NT2/D1 (cell line): ENCODE results near the gene TLR5.

Experiments used
- DNase-seq: peaks from one replicate; pipeline ENCODE4 v3.0.0-alpha.2; 2011; ENCODE audit warnings: low read depth, low spot score
- H3K27me3 ChIP-seq: 2 replicates; pipeline ENCODE4 v1.6.0; 2011; ENCODE audit warnings: mild to moderate bottlenecking; ENCODE audit not compliant: insufficient read length, insufficient read depth
- H3K36me3 ChIP-seq: 2 replicates; pipeline ENCODE4 v1.6.1; 2011; ENCODE audit warnings: mild to moderate bottlenecking, low read length, mixed read lengths; ENCODE audit not compliant: insufficient read depth, insufficient read length
- H3K4me1 ChIP-seq: 2 replicates; pipeline ENCODE4 v1.5.1; 2011; ENCODE audit not compliant: insufficient read depth, insufficient read length
- H3K4me3 ChIP-seq: 2 replicates; pipeline ENCODE4 v1.5.1; 2011; ENCODE audit warnings: low read depth; ENCODE audit not compliant: insufficient read length
- H3K9ac ChIP-seq: 2 replicates; pipeline ENCODE4 v1.6.0; 2011; ENCODE audit warnings: low read depth; ENCODE audit not compliant: insufficient read length
- H3K9me3 ChIP-seq: 2 replicates; pipeline ENCODE4 v1.5.1; 2011; ENCODE audit warnings: mild to moderate bottlenecking, low read length; ENCODE audit not compliant: insufficient read depth
- SUZ12 ChIP-seq: IDR thresholded peaks from 2 replicates; pipeline ENCODE4 v1.6.1; 2011; ENCODE audit not compliant: insufficient read length, insufficient read depth; ENCODE audit errors: extremely low read depth
- YY1 ChIP-seq: IDR thresholded peaks from 2 replicates; pipeline ENCODE4 v1.6.1; 2011; ENCODE audit not compliant: insufficient read length, insufficient read depth
- ZNF274 ChIP-seq: IDR thresholded peaks from 2 replicates; pipeline ENCODE4 v1.6.1; 2011; ENCODE audit warnings: mild to moderate bottlenecking, low read depth, low read length

Gene TLR5

DNA sequence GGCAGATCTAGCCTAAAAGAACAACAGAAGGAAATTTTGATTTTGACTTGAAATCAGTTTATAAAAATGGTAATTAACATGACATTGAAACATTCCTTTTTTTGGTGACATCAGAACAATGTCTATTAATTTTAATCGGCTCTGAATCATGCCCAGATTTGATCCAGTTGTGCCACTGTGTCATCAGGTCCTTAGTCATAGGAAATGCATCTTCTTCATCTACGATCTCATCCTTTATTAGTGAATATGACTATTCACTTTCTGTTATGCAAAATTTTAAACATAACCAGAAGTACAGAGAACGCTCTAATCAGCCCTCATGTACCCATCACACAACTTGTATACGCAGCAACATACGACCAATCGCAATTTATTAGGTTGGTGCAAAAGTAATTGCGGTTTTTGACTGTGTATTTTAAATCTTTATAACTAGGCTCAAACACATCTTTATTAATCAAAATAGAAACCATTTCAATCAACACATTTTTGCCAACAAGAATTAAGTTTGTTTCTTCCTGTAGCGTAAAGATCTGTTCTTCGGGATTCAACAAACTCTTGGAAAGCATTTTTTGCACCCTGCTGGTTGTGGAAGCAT, 40.3 kb upstream of the TLR5 start:
- Histone ChIP-seq H3K9me3 (peaks cover 5% of the 10 kb centered on the region; the same call in 1 of the 2 replicates), H3K27me3 (peaks cover 9% of the 10 kb centered on the region), H3K4me1 (no peaks in the 10 kb centered on the region), H3K9ac (no peak overlapping the region), H3K36me3 (no peaks in the 10 kb centered on the region), H3K4me3 (no peak overlapping the region)
- DNase-seq: no peak
- TF ChIP-seq SUZ12 (no peak), YY1 (no peak), ZNF274 (no peak)

DNA sequence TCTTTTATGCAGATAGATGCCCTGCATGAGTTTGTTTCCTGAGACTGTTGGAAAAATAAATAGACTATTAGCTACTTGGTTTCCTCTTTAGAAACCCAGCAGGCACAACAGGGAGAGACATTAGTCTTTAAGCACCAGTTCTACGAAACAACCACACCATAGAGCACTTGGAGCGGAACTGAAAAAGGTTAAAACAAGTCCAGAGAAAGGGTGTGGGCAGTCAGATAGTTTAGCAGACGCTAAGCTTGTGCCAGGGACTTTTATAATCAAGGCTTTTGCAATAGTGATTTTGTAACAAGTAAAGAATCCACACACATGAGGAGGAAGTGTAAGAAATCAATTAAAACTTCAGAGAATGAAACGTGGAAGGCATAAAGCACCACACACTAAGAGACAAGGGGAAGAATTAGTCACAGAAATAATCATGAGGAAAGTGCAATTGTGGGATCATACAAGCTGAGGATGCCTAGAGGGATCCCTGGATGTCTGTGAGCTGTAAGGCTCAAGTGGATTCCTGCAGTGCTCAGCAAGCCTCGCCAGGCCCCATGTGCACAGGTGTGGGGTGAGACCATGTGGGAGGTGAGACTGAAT, 37.8 kb upstream of the TLR5 start:
- peaks cover 6% of the 10 kb centered on the region for H3K27me3 ChIP-seq
- H3K9me3 ChIP-seq: peaks cover 5% of the 10 kb centered on the region; the same call in 1 of the 2 replicates
- H3K36me3 ChIP-seq: no peaks in the 10 kb centered on the region
- H3K9ac ChIP-seq: no peak overlapping the region
- H3K4me3 ChIP-seq: no peak overlapping the region
- peak; percentile 30 for DNase-seq
- no peaks in the 10 kb centered on the region for H3K4me1 ChIP-seq
- TF ChIP-seq ZNF274 (no peak), YY1 (no peak), SUZ12 (no peak)

DNA sequence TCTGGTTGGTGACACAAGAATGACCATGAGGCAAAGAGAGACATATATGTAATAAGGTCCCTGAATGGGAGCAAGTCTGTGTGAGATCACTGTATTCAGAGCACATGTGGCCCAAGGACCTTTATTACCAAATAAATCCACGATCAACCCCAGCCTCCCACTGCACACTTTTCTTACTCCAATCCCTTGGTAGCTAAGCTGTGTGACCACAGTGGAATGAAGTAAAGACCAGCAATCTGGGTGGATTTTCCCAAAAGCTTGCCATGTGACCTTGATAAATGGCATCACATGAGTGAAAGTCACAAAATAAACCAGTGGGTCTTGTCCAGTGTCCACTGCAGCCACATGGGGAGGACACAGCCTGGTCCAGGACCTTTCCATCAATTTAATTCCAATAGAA, 36.7 kb upstream of the TLR5 start:
- no peak overlapping the region for H3K9ac ChIP-seq
- H3K27me3 ChIP-seq: peaks cover 6% of the 10 kb centered on the region
- no peak overlapping the region for H3K4me3 ChIP-seq
- H3K36me3 ChIP-seq: no peaks in the 10 kb centered on the region
- TF ChIP-seq YY1 (no peak), ZNF274 (no peak), SUZ12 (no peak)
- DNase-seq: no peak
- H3K9me3 ChIP-seq: peaks cover 5% of the 10 kb centered on the region; the same call in 1 of the 2 replicates
- no peaks in the 10 kb centered on the region for H3K4me1 ChIP-seq

DNA sequence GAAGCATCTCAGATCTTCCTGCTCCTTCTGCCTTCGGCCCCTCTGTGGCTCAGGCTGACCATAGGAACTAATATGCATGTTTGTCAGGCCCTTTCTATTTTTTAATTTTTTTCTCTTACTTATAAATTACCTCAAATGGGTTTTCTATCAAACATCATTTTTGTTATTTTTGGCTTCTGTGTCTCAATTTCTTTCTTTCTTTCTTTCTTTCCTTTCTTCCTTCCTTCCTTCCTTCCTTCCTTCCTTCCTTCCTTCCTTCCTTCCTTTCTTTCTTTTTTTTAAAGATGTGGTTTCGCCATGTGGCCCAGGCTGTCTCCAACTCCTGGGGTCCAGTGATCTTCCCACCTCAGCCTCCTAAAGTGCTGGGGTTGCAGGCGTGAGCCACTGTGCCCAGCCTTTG, 36.2 kb upstream of the TLR5 start:
- Histone ChIP-seq H3K36me3 (no peaks in the 10 kb centered on the region), H3K27me3 (peaks cover 6% of the 10 kb centered on the region), H3K9ac (no peak overlapping the region), H3K9me3 (peaks cover 5% of the 10 kb centered on the region; the same call in 1 of the 2 replicates), H3K4me1 (no peaks in the 10 kb centered on the region), H3K4me3 (no peak overlapping the region)
- TF ChIP-seq YY1 (no peak), SUZ12 (no peak), ZNF274 (no peak)
- DNase-seq: no peak

DNA sequence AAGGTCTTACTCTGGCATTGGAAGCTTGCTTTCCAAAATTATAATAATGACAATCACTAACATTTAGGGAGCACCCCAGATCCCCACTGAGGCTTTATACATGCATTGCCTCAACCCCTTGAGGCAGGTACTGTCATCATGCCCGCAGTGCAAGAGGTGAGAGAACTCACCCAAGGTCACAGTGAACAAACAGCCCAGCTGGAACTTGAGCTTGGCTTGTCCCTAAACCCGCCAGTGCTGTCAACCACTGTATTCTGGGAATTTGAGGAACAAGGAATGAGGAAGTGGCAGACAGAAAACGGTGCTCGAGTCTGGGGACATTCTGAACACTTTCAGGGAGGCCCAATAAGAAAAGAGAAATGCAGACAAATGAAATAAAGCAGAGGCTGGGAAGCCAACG, 34.6 kb upstream of the TLR5 start:
- Histone ChIP-seq H3K4me1 (no peaks in the 10 kb centered on the region), H3K36me3 (no peaks in the 10 kb centered on the region), H3K4me3 (no peak overlapping the region), H3K9ac (no peak overlapping the region), H3K9me3 (peaks cover 5% of the 10 kb centered on the region; the same call in 1 of the 2 replicates), H3K27me3 (peaks cover 6% of the 10 kb centered on the region)
- no peak for TF ChIP-seq SUZ12
- no peak for TF ChIP-seq YY1
- TF ChIP-seq ZNF274: no peak
- DNase-seq: no peak

DNA sequence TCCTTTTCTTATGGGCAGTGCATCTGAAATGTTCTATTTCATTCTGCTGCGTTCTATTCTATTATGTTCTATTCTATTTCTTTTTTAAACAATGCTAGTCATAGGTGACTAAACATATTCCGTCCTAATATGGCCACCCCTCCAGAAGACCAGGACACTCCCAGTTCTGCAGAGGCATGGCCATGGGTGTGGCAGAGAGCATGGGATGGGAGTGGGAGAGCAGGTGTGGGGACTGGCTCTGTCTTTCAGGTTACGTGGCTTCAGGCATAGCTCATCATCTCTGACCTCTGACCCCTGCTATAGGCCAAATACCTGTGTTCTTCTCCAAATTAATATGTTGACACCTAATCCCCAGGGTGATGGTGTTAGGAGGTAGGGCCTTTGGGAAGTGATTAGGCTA, 33.4 kb upstream of the TLR5 start:
- no peak overlapping the region for H3K4me3 ChIP-seq
- peaks cover 2% of the 10 kb centered on the region for H3K27me3 ChIP-seq
- DNase-seq: no peak
- peaks cover 5% of the 10 kb centered on the region; the same call in 1 of the 2 replicates for H3K9me3 ChIP-seq
- H3K4me1 ChIP-seq: no peaks in the 10 kb centered on the region
- TF ChIP-seq SUZ12: no peak
- no peak for TF ChIP-seq YY1
- TF ChIP-seq ZNF274: no peak
- no peaks in the 10 kb centered on the region for H3K36me3 ChIP-seq
- no peak overlapping the region for H3K9ac ChIP-seq

DNA sequence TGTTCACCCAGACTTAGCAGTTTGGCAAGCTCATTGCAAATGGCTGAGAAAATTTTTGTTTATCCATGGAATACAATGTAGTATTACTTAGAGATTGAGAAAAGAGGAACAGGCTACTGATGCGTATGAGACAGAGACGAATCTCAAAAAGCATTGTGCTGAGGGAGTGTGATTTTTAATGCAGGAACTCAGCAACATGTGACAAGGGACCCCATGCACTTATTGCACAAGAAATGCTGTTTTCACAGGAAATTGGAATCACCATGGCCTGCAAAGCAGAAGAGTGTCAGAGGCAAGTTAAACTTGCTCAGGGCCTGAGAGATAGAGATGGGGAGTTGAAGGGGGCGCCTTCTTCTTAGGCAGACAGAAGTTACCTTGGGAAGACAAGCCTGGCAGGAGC, 32.6 kb upstream of the TLR5 start:
- Histone ChIP-seq H3K9ac (no peak overlapping the region), H3K4me3 (no peak overlapping the region), H3K4me1 (no peaks in the 10 kb centered on the region), H3K9me3 (peaks cover 5% of the 10 kb centered on the region; the same call in 1 of the 2 replicates), H3K36me3 (no peaks in the 10 kb centered on the region), H3K27me3 (peaks cover 2% of the 10 kb centered on the region)
- TF ChIP-seq SUZ12: no peak
- no peak for TF ChIP-seq ZNF274
- TF ChIP-seq YY1: no peak
- DNase-seq: no peak
